GM18517 (cell line): ENCODE data around the gene AP5Z1.

Experiments used
- ATAC-seq: cut with Tn5 transposase; IDR thresholded peaks from one replicate; pipeline ENCODE4 v1.9.1; 2021; ENCODE audit warnings: mild to moderate bottlenecking, moderate library complexity; ENCODE audit not compliant: unreplicated experiment

The AP5Z1 gene

GRCh38 chr7:4765776-4766490 is 9.5 kb upstream of the AP5Z1 start:
- ATAC-seq, result no peak

GRCh38 chr7:4766666-4767519 is 8.5 kb upstream of the AP5Z1 start:
- no peak for ATAC-seq

- ATAC-seq, result no peak
Observed at GRCh38 chr7:4768597-4769569, 6.5 kb upstream of the AP5Z1 start.

GRCh38 chr7:4769761-4770160 is 5.7 kb upstream of the AP5Z1 start:
- ATAC-seq, result no peak

- ATAC-seq, result no peak
Observed at GRCh38 chr7:4770886-4771285, 4.5 kb upstream of the AP5Z1 start.

GRCh38 chr7:4771737-4772136 is 3.7 kb upstream of the AP5Z1 start:
- no peak for ATAC-seq

GRCh38 chr7:4772306-4772705 is 3.1 kb upstream of the AP5Z1 start:
- ATAC-seq, result no peak

GRCh38 chr7:4774007-4774406 is 1.4 kb upstream of the AP5Z1 start:
- no peak for ATAC-seq

GRCh38 chr7:4774658-4775249 is 669 bp upstream of the AP5Z1 start:
- ATAC-seq, result peak; percentile 49

- ATAC-seq, result peak; percentile 18
Observed at GRCh38 chr7:4775848-4776623, 613 bp downstream of the AP5Z1 start.

- ATAC-seq, result no peak
Observed at GRCh38 chr7:4779118-4779517, 3.7 kb downstream of the AP5Z1 start.

GRCh38 chr7:4781366-4782069 is 6.1 kb downstream of the AP5Z1 start:
- ATAC-seq, result no peak

- ATAC-seq, result no peak
Observed at GRCh38 chr7:4782333-4783291, 7.2 kb downstream of the AP5Z1 start.

- ATAC-seq, result no peak
Observed at GRCh38 chr7:4783292-4783652, 7.8 kb downstream of the AP5Z1 start.

- no peak for ATAC-seq
Observed at GRCh38 chr7:4783762-4784351, 8.4 kb downstream of the AP5Z1 start.

GRCh38 chr7:4784799-4785198 is 9.4 kb downstream of the AP5Z1 start:
- no peak for ATAC-seq

GRCh38 chr7:4785371-4785770 is 9.9 kb downstream of the AP5Z1 start:
- no peak for ATAC-seq

- ATAC-seq, result no peak
Observed at GRCh38 chr7:4786015-4786414, 10.6 kb downstream of the AP5Z1 start.
